Gastroesophageal sphincter (tissue), 3 donors: Measurements from ENCODE around the gene TANK.

Experiments used
- CTCF ChIP-seq, 4 experiments: fragments of 200-600 bp in 2 of 4; fragments of 450-650 bp in 2 of 4; sonication (generic) in 1 of 4; IDR thresholded peaks; one replicate each; pipeline ENCODE4 v1.5.1; 2017 to 2019; ENCODE audit warnings: antibody characterized with exemption in 4 of 4, mild to moderate bottlenecking in 2 of 4, moderate library complexity in 2 of 4
- EP300 ChIP-seq: sonication (generic); formaldehyde crosslinking; IDR thresholded peaks from one replicate; pipeline ENCODE4 v1.6.1; 2017; ENCODE audit warnings: antibody characterized with exemption, mild to moderate bottlenecking
- POLR2A ChIP-seq, 2 donors: fragments of 450-650 bp; IDR thresholded peaks; one replicate each; pipeline ENCODE4 v1.6.1; 2017; ENCODE audit warnings: antibody characterized with exemption in 2 of 2, mild to moderate bottlenecking in 2 of 2, moderate library complexity in 1 of 2

- TF ChIP-seq POLR2A (IDR thresholded peaks at IDR 0.05) (no peak), EP300 (no peak), CTCF (IDR thresholded peaks at IDR 0.05) (no peak)
Measured at GRCh38 chr2:161123531-161124030, 36.6 kb upstream of the TANK start.
